Thyroid gland (tissue), 4 donors: ENCODE results near the gene TMPRSS4. TPM values are rescaled to one million over a fixed set of nuclear protein-coding genes. Genes with fewer than 3 reads are reported as not detected.

ENCODE experiments used
- DNase-seq, 2 donors: peaks; one replicate each; pipeline ENCODE4 v3.0.0-alpha.2; 2019
- H3K27ac ChIP-seq, 3 donors: fragments of 200-600 bp; sonication (generic); 1 replicate in 2 of 3; 2 replicates in 1 of 3; pipeline ENCODE4 v1.5.1; 2016 to 2019; ENCODE audit warnings: mild to moderate bottlenecking in 1 of 3, moderate library complexity in 1 of 3
- H3K27me3 ChIP-seq: fragments of 200-600 bp; sonication (generic); one replicate; pipeline ENCODE4 v1.5.1; 2019
- H3K36me3 ChIP-seq, 2 donors: fragments of 200-600 bp; sonication (generic); one replicate each; pipeline ENCODE4 v1.5.1; 2016 to 2019
- H3K4me1 ChIP-seq, 2 donors: fragments of 200-600 bp; sonication (generic); one replicate each; pipeline ENCODE4 v1.5.1; 2017 to 2019
- H3K4me3 ChIP-seq, 3 donors: fragments of 200-600 bp; sonication (generic); replicated peaks in 1 of 3; 1 replicate in 2 of 3; 2 replicates in 1 of 3; pipeline ENCODE4 v1.5.1; 2016; ENCODE audit warnings: mild to moderate bottlenecking in 1 of 3
- H3K9me3 ChIP-seq: fragments of 200-600 bp; sonication (generic); one replicate; pipeline ENCODE4 v1.5.1; 2017
- CTCF ChIP-seq, 6 experiments: fragments of 200-600 bp in 3 of 6; fragments of 450-650 bp in 3 of 6; sonication (generic) in 3 of 6; IDR thresholded peaks; one replicate each; pipeline ENCODE4 v1.5.1; 2016 to 2019; ENCODE audit warnings: antibody characterized with exemption in 6 of 6, mild to moderate bottlenecking in 2 of 6, inconsistent platforms in 1 of 6, moderate library complexity in 1 of 6
- POLR2A ChIP-seq, 2 donors: fragments of 450-650 bp; IDR thresholded peaks; one replicate each; pipeline ENCODE4 v1.6.1; 2017; ENCODE audit warnings: antibody characterized with exemption in 2 of 2, mild to moderate bottlenecking in 2 of 2, moderate library complexity in 1 of 2
- WGBS, 2 donors: methylation state at CpG; one replicate each; pipeline ENCODE4 v1.1.5; 2017; 5-methylcytosine and 5-hydroxymethylcytosine counted together
- intact Hi-C: fragments of 100-400 bp; cut with DNase I; formaldehyde crosslinking; loops from one replicate; pipeline ENCODE4 v1.15.1; 2023
- total RNA-seq, 4 donors: library from RNA; depleted of rRNA; stranded (reverse); fragments of >200 nt; gene quantifications; one replicate each; pipeline ENCODE4 v1.2.3, GENCODE V29; 2016

TMPRSS4 gene
- total RNA-seq, 4 donors from 2014 or later: 0.83 to 1.5 (median 1.1) TPM; not detected in 1

- TF ChIP-seq POLR2A (IDR thresholded peaks at IDR 0.05) (no peak), CTCF (IDR thresholded peaks at IDR 0.05) (no peak)
- no peaks in the 10 kb centered on the region for H3K27me3 ChIP-seq
- no peak overlapping the region for H3K27ac ChIP-seq
- WGBS, 2 donors: 58 to 64% methylated on average over 11 of the region's 11 CpGs
- no peaks in the 10 kb centered on the region for H3K4me1 ChIP-seq
- no peak overlapping the region for H3K4me3 ChIP-seq
- no peak for DNase-seq
- H3K9me3 ChIP-seq: no peaks in the 10 kb centered on the region
- intact Hi-C loops: no loop called here
- H3K36me3 ChIP-seq: no peaks in the 10 kb centered on the region
These were observed 52.0 kb downstream of the TMPRSS4 start for GRCh38 chr11:118128721-118129470.

GRCh38 chr11:118129471-118130172, 52.7 kb downstream of the TMPRSS4 start:
- no peak for TF ChIP-seq POLR2A (IDR thresholded peaks at IDR 0.05)
- TF ChIP-seq CTCF (IDR thresholded peaks at IDR 0.05): no peak
- H3K27me3 ChIP-seq: no peaks in the 10 kb centered on the region
- intact Hi-C loops: no loop called here
- no peak overlapping the region for H3K27ac ChIP-seq
- peak in 1 of 2 donors; percentile 7 for DNase-seq
- 59 to 80% methylated on average over 5 to 6 of the region's 6 CpGs for WGBS, 2 donors
- H3K4me1 ChIP-seq: no peaks in the 10 kb centered on the region
- no peaks in the 10 kb centered on the region for H3K9me3 ChIP-seq
- H3K36me3 ChIP-seq: no peaks in the 10 kb centered on the region
- H3K4me3 ChIP-seq: no peak overlapping the region

- 79 to 85% methylated on average over 15 of the region's 15 CpGs for WGBS, 2 donors
- no peaks in the 10 kb centered on the region for H3K9me3 ChIP-seq
- no peaks in the 10 kb centered on the region for H3K4me1 ChIP-seq
- no peak overlapping the region for H3K4me3 ChIP-seq
- intact Hi-C loops: no loop called here
- TF ChIP-seq POLR2A (IDR thresholded peaks at IDR 0.05) (no peak), CTCF (IDR thresholded peaks at IDR 0.05) (no peak)
- H3K27me3 ChIP-seq: no peaks in the 10 kb centered on the region
- no peak overlapping the region for H3K27ac ChIP-seq
- no peak for DNase-seq
- H3K36me3 ChIP-seq: no peaks in the 10 kb centered on the region
These were observed 55.7 kb downstream of the TMPRSS4 start for GRCh38 chr11:118132385-118133151.

GRCh38 chr11:118133816-118134215, 56.9 kb downstream of the TMPRSS4 start:
- Histone ChIP-seq H3K4me3 (no peak overlapping the region), H3K36me3 (no peaks in the 10 kb centered on the region), H3K27ac (no peak overlapping the region), H3K9me3 (no peaks in the 10 kb centered on the region), H3K27me3 (no peaks in the 10 kb centered on the region), H3K4me1 (no peaks in the 10 kb centered on the region)
- intact Hi-C loops: no loop called here
- no peak for DNase-seq
- no peak for TF ChIP-seq CTCF (IDR thresholded peaks at IDR 0.05)
- no peak for TF ChIP-seq POLR2A (IDR thresholded peaks at IDR 0.05)
- 87 to 90% methylated on average over 10 of the region's 10 CpGs for WGBS, 2 donors
